H1 (cell line): ENCODE results near the gene KCNH1. TPM values are rescaled to one million over a fixed set of nuclear protein-coding genes. Genes with fewer than 3 reads are reported as not detected.

Experiments
- CTCF ChIA-PET: fragments of 300-600 bp; sonication (Branson Sonifier 250); formaldehyde crosslinking; loops from one replicate; lab custom pipeline; 2021; ENCODE audit not compliant: partially characterized antibody; lab: Charles Lee
- POLR2A ChIA-PET: fragments of 300-600 bp; sonication (Branson Sonifier 250); formaldehyde crosslinking; loops from one replicate; lab custom pipeline; 2021; ENCODE audit warnings: inconsistent platforms; ENCODE audit not compliant: partially characterized antibody; lab: Charles Lee
- DNase-seq, 2 experiments: peaks; one replicate each; pipeline versions ENCODE4 v3.0.0 to v3.0.0-alpha.2; 2010 to 2022; ENCODE audit warnings: low spot score in 2 of 2, low read depth in 1 of 2, mixed read lengths in 1 of 2
- FAIRE-seq: peaks from 2 replicates; lab custom pipeline; 2011; peaks lifted over from hg19 to GRCh38; lab: Jason Lieb, UNC
- H2AFZ ChIP-seq: 2 replicates; pipeline ENCODE4 v1.8.1; 2012; ENCODE audit warnings: low read length, inconsistent platforms
- H2AK5ac ChIP-seq: 2 replicates; pipeline ENCODE4 v1.6.1; 2013; ENCODE audit warnings: low read depth, low read length
- H2BK120ac ChIP-seq: replicated peaks from 2 replicates; pipeline ENCODE3; 2013; ENCODE audit warnings: low read depth, low read length, inconsistent platforms
- H2BK12ac ChIP-seq: 2 replicates; pipeline ENCODE4 v1.6.1; 2013; ENCODE audit warnings: low read depth, low read length
- H2BK15ac ChIP-seq: 2 replicates; pipeline ENCODE4 v1.6.1; 2013; ENCODE audit warnings: low read length
- H2BK20ac ChIP-seq: 2 replicates; pipeline ENCODE4 v1.6.1; 2013; ENCODE audit warnings: low read length
- H2BK5ac ChIP-seq: 2 replicates; pipeline ENCODE4 v1.6.1; 2013; ENCODE audit warnings: low read depth, low read length
- H3K14ac ChIP-seq: 2 replicates; pipeline ENCODE4 v1.6.1; 2013; ENCODE audit warnings: inconsistent platforms; ENCODE audit not compliant: insufficient read length
- H3K18ac ChIP-seq: 2 replicates; pipeline ENCODE4 v1.6.1; 2013; ENCODE audit warnings: low read length; ENCODE audit errors: extremely low read depth
- H3K23ac ChIP-seq: 2 replicates; pipeline ENCODE4 v1.6.1; 2013; ENCODE audit warnings: inconsistent platforms; ENCODE audit not compliant: insufficient read length
- H3K23me2 ChIP-seq: 2 replicates; pipeline ENCODE4 v1.6.1; 2013; ENCODE audit warnings: low read depth, low read length
- H3K27ac ChIP-seq: 2 replicates; pipeline ENCODE4 v1.6.1; 2011; ENCODE audit warnings: low read depth, low read length, inconsistent platforms
- H3K27me3 ChIP-seq, 4 experiments: replicated peaks in 1 of 4; 1 replicate in 1 of 4; 2 replicates in 3 of 4; pipeline versions ENCODE4 v1.6.1 to v1.8.1; 2011 to 2013; ENCODE audit warnings: low read length in 3 of 4, mild to moderate bottlenecking in 3 of 4, inconsistent platforms in 2 of 4, mixed read lengths in 2 of 4, moderate library complexity in 1 of 4; ENCODE audit not compliant: control insufficient read depth in 3 of 4, insufficient read depth in 3 of 4; ENCODE audit errors: extremely low read depth in 1 of 4
- H3K36me3 ChIP-seq, 4 experiments: 2 replicates each; pipeline versions ENCODE4 v1.6.1 to v1.8.1; 2011 to 2013; ENCODE audit warnings: mild to moderate bottlenecking in 4 of 4, low read length in 3 of 4, moderate library complexity in 2 of 4, control low read depth in 1 of 4, inconsistent platforms in 1 of 4; ENCODE audit not compliant: insufficient read depth in 4 of 4, control insufficient read depth in 2 of 4
- H3K4ac ChIP-seq: replicated peaks from 2 replicates; pipeline ENCODE3; 2013; ENCODE audit warnings: low read length, low read depth, mixed read lengths, inconsistent platforms; ENCODE audit not compliant: insufficient read length
- H3K4me1 ChIP-seq, 4 experiments: replicated peaks in 1 of 4; 1 replicate in 1 of 4; 2 replicates in 3 of 4; pipeline versions ENCODE4 v1.6.1 to v1.8.1; 2011 to 2013; ENCODE audit warnings: low read length in 3 of 4, inconsistent platforms in 2 of 4, mixed read lengths in 1 of 4; ENCODE audit not compliant: insufficient read depth in 4 of 4, control insufficient read depth in 3 of 4
- H3K4me2 ChIP-seq, 2 experiments: 2 replicates each; pipeline versions ENCODE4 v1.6.1 to v1.8.1; 2011 to 2013; ENCODE audit warnings: low read depth in 2 of 2, low read length in 2 of 2, control low read depth in 1 of 2, inconsistent platforms in 1 of 2, mild to moderate bottlenecking in 1 of 2; ENCODE audit not compliant: insufficient read depth in 1 of 2
- H3K4me3 ChIP-seq, 4 experiments: fragments of 200-600, 300-600 bp in 1 of 4; sonication (generic), shearing (Covaris generic), sonication (Bioruptor Twin) in 1 of 4; 2 replicates each; pipeline versions ENCODE4 v1.5.1 to v1.8.1; 2011 to 2016; ENCODE audit warnings: low read length in 4 of 4, low read depth in 3 of 4, control low read depth in 2 of 4, inconsistent platforms in 2 of 4, mild to moderate bottlenecking in 2 of 4, mixed read lengths in 1 of 4, moderate library complexity in 1 of 4; ENCODE audit not compliant: insufficient read depth in 2 of 4; ENCODE audit errors: extremely low read depth in 1 of 4
- H3K56ac ChIP-seq: replicated peaks from 2 replicates; pipeline ENCODE3; 2013; ENCODE audit warnings: low read depth, mild to moderate bottlenecking, mixed read lengths, low read length, inconsistent platforms; ENCODE audit not compliant: insufficient read length
- H3K79me1 ChIP-seq: 2 replicates; pipeline ENCODE4 v1.6.1; 2013; ENCODE audit warnings: low read depth, low read length, control low read depth
- H3K79me2 ChIP-seq, 2 experiments: 2 replicates each; pipeline versions ENCODE4 v1.6.1 to v1.8.1; 2012 to 2013; ENCODE audit warnings: low read length in 2 of 2, mild to moderate bottlenecking in 2 of 2, inconsistent platforms in 1 of 2; ENCODE audit not compliant: insufficient read depth in 2 of 2, control insufficient read depth in 1 of 2
- H3K9ac ChIP-seq, 4 experiments: replicated peaks in 1 of 4; 1 replicate in 1 of 4; 2 replicates in 3 of 4; pipeline versions ENCODE4 v1.6.1 to v1.8.1; 2011 to 2013; ENCODE audit warnings: low read depth in 3 of 4, low read length in 3 of 4, control low read depth in 2 of 4, mild to moderate bottlenecking in 2 of 4, moderate library complexity in 2 of 4, inconsistent platforms in 1 of 4; ENCODE audit errors: extremely low read depth in 1 of 4
- H3K9me3 ChIP-seq, 2 experiments: 2 replicates each; pipeline versions ENCODE4 v1.6.1 to v1.8.1; 2012 to 2013; ENCODE audit warnings: mild to moderate bottlenecking in 2 of 2, moderate library complexity in 2 of 2, control low read depth in 1 of 2, inconsistent platforms in 1 of 2, low read depth in 1 of 2, low read length in 1 of 2, mixed read lengths in 1 of 2; ENCODE audit not compliant: insufficient read depth in 2 of 2
- H4K20me1 ChIP-seq, 2 experiments: replicated peaks in 1 of 2; 2 replicates each; pipeline versions ENCODE3 to v1.8.1; 2011 to 2013; ENCODE audit warnings: inconsistent platforms in 2 of 2, low read length in 2 of 2, mild to moderate bottlenecking in 1 of 2; ENCODE audit not compliant: insufficient read depth in 2 of 2, control insufficient read depth in 1 of 2
- H4K5ac ChIP-seq: 2 replicates; pipeline ENCODE4 v1.6.1; 2013; ENCODE audit warnings: low read length, low read depth, mixed read lengths, inconsistent platforms; ENCODE audit not compliant: insufficient read length
- H4K8ac ChIP-seq: 2 replicates; pipeline ENCODE4 v1.8.0; 2013; ENCODE audit warnings: mild to moderate bottlenecking, moderate library complexity, low read length, inconsistent platforms; ENCODE audit not compliant: insufficient read depth; ENCODE audit errors: extremely low read depth
- H4K91ac ChIP-seq: replicated peaks from 2 replicates; pipeline ENCODE3; 2013; ENCODE audit warnings: low read length, mixed read lengths, inconsistent platforms; ENCODE audit not compliant: insufficient read length
- CBX5 ChIP-seq: fragments of 300-800, 300-1000 bp; sonication (generic); IDR thresholded peaks from 2 replicates; pipeline ENCODE4 v1.7.1; 2016; ENCODE audit warnings: antibody characterized with exemption, low read length, low read depth
- CHD1 ChIP-seq: IDR thresholded peaks from 2 replicates; pipeline ENCODE4 v1.6.1; 2012; ENCODE audit warnings: low read depth, low read length, improper control_type of control experiment
- MAFK ChIP-seq: IDR thresholded peaks from 2 replicates; pipeline ENCODE4 v1.6.1; 2012; ENCODE audit warnings: low read depth, mild to moderate bottlenecking, improper control_type of control experiment, low read length
- POU5F1 ChIP-seq: IDR thresholded peaks from 2 replicates; pipeline ENCODE4 v1.6.1; 2011; ENCODE audit warnings: low read depth, mild to moderate bottlenecking, low read length, moderate library complexity
- SAP30 ChIP-seq: fragments of 300-600 bp; sonication (generic); IDR thresholded peaks from 2 replicates; pipeline ENCODE4 v1.7.1; 2012; ENCODE audit warnings: low read length, moderate library complexity, mild to moderate bottlenecking, inconsistent platforms; ENCODE audit not compliant: insufficient read depth, insufficient replicate concordance
- SP4 ChIP-seq: IDR thresholded peaks from 2 replicates; pipeline ENCODE4 v1.6.1; 2012; ENCODE audit warnings: low read length, inconsistent platforms
- SRF ChIP-seq: IDR thresholded peaks from 2 replicates; pipeline ENCODE4 v1.6.1; 2011; ENCODE audit warnings: mild to moderate bottlenecking, low read depth, low read length, moderate library complexity
- ZNF274 ChIP-seq: IDR thresholded peaks from 2 replicates; pipeline ENCODE4 v1.7.0; 2012; ENCODE audit warnings: low read length, borderline replicate concordance; ENCODE audit errors: extremely low read depth
- WGBS, 2 experiments: shearing (Covaris generic) in 1 of 2; methylation state at CpG; one replicate each; pipeline versions ENCODE4 v1.1.6 to v1.1.7; 2013 to 2015; ENCODE audit warnings: low lambda C conversion rate in 2 of 2, mixed read lengths in 2 of 2, inconsistent platforms in 1 of 2, low coverage in 1 of 2, missing lambda C conversion rate in 1 of 2; ENCODE audit not compliant: insufficient replicate concordance in 2 of 2, insufficient coverage in 1 of 2, insufficient read length in 1 of 2; ENCODE audit errors: extremely low coverage in 1 of 2, missing lambda C conversion rate in 1 of 2; 5-methylcytosine and 5-hydroxymethylcytosine counted together
- polyA plus RNA-seq, 7 experiments: library from polyadenylated mRNA; depleted of rRNA in 3 of 7; stranded (reverse) in 5 of 7; unstranded in 2 of 7; fragments of >200 nt in 5 of 7; fragments of 200-250 nt in 2 of 7; gene quantifications; 1 replicate in 5 of 7; 2 replicates in 1 of 7; 4 replicates in 1 of 7; pipeline versions ENCODE4 v1.2.1 to v1.2.3, GENCODE V29; 2011 to 2013; ENCODE audit warnings: missing spikeins in 2 of 7, mixed read lengths in 2 of 7
- total RNA-seq: library from RNA; stranded (reverse); fragmentation: NEBNext Ultra II Directional; extraction: Animal tissue kit (Norgen Biotek cat#: 25700); gene quantifications from 2 replicates; pipeline ENCODE4 v1.2.1, GENCODE V29; 2021
- TF ChIP-seq, protein P1 (sequence below), 3 experiments: IDR thresholded peaks; 1 replicate in 2 of 3; 2 replicates in 1 of 3; pipeline versions ENCODE4 v1.5.1 to v1.6.1; 2011; ENCODE audit warnings: low read length in 3 of 3, mild to moderate bottlenecking in 3 of 3, inconsistent platforms in 2 of 3, low read depth in 1 of 3, moderate library complexity in 1 of 3; ENCODE audit not compliant: insufficient read depth in 1 of 3; ENCODE audit errors: control extremely low read depth in 1 of 3

Gene KCNH1
- total and polyA plus RNA-seq, 2 of the 8 experiments (the other 6 are each of a cell fraction or from before 2014, with no cell fraction given), result 0.27 to 0.34 TPM

DNA sequence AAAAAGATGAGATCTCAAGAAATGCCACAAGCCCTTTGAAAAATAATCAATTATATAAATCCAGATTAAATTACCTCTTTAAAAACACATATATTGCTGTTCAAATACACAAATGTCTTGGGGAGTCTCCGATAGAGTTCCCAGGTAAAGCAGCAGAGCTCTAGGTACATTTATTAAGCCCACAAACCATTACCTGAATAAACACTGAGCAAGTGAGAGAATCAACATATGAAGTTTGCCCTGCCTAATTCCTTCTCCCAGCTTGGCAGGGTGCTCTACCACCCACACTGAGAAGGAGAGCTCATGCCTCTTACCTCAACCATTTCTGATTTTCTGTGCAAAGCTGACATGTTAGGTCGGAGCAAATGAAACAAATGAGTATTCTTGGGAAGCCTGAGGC, 402.4 kb downstream of the KCNH1 start:
- H3K9me3 ChIP-seq, result no peaks in the 10 kb centered on the region
- no peak overlapping the region for H3K23ac ChIP-seq
- H2AK5ac ChIP-seq, result no peak overlapping the region
- no peak overlapping the region for H3K18ac ChIP-seq
- no peaks in the 10 kb centered on the region for H3K79me2 ChIP-seq
- no peak overlapping the region for H3K56ac ChIP-seq
- POLR2A ChIA-PET, result no interaction called here
- DNase-seq, result no peak
- no peak overlapping the region for H3K9ac ChIP-seq
- H4K91ac ChIP-seq, result no peak overlapping the region
- H3K36me3 ChIP-seq, result no peaks in the 10 kb centered on the region
- H3K4me2 ChIP-seq, result no peak overlapping the region
- no peak overlapping the region for H2BK15ac ChIP-seq
- no peak overlapping the region for H3K27ac ChIP-seq
- H3K27me3 ChIP-seq, result no peaks in the 10 kb centered on the region
- no peak overlapping the region for H2BK20ac ChIP-seq
- no peak overlapping the region for H2BK12ac ChIP-seq
- H2AFZ ChIP-seq, result no peak overlapping the region
- no peak overlapping the region for H4K5ac ChIP-seq
- H3K4me3 ChIP-seq, result no peak overlapping the region
- FAIRE-seq, result no peak
- H3K4ac ChIP-seq, result no peak overlapping the region
- no peak overlapping the region for H4K8ac ChIP-seq
- peaks cover 0 to 2% of the 10 kb centered on the region in 2 experiments for H4K20me1 ChIP-seq
- no peak overlapping the region for H2BK120ac ChIP-seq
- 91% methylated on average over 2 of the region's 2 CpGs; no CpG with 5 or more reads in 1 of the 2 experiments for WGBS, 2 experiments
- CTCF ChIA-PET, result interaction anchor here (0.9 kb wide), 1 partner anchor 12 kb away, joined by 3 read pairs; no protein-coding TSS in a partner anchor
- no peaks in the 10 kb centered on the region for H3K79me1 ChIP-seq
- no peaks in the 10 kb centered on the region; a peak in 1 of 7 replicates for H3K4me1 ChIP-seq
- no peak overlapping the region for H3K14ac ChIP-seq
- no peak overlapping the region for H2BK5ac ChIP-seq
- peaks cover 2% of the 10 kb centered on the region; the same call in 1 of the 2 replicates for H3K23me2 ChIP-seq
- TF ChIP-seq CBX5 (no peak), SRF (no peak), MAFK (no peak), POU5F1 (no peak), SP4 (no peak), CHD1 (no peak), ZNF274 (no peak), SAP30 (no peak)
- TF ChIP-seq, protein P1, sequence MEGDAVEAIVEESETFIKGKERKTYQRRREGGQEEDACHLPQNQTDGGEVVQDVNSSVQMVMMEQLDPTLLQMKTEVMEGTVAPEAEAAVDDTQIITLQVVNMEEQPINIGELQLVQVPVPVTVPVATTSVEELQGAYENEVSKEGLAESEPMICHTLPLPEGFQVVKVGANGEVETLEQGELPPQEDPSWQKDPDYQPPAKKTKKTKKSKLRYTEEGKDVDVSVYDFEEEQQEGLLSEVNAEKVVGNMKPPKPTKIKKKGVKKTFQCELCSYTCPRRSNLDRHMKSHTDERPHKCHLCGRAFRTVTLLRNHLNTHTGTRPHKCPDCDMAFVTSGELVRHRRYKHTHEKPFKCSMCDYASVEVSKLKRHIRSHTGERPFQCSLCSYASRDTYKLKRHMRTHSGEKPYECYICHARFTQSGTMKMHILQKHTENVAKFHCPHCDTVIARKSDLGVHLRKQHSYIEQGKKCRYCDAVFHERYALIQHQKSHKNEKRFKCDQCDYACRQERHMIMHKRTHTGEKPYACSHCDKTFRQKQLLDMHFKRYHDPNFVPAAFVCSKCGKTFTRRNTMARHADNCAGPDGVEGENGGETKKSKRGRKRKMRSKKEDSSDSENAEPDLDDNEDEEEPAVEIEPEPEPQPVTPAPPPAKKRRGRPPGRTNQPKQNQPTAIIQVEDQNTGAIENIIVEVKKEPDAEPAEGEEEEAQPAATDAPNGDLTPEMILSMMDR (IDR thresholded peaks at IDR 0.05; ENCODE audit: control extremely low read depth in 1 of 3, insufficient read depth in 1 of 3, low read depth in 1 of 3, low read length in 3 of 3), result no peak
